GM23338 (cell line): ENCODE data around the gene PARD3. TPM values are rescaled to one million over a fixed set of nuclear protein-coding genes. Genes with fewer than 3 reads are reported as not detected.

Experiments
- ATAC-seq: fragments of 200-7000 bp; cut with Tn5 transposase; 3 replicates; pipeline ENCODE4 v1.9.1; 2020
- DNase-seq: peaks from one replicate; pipeline ENCODE4 v3.0.0-alpha.2; 2015; ENCODE audit warnings: low spot score
- H2AFZ ChIP-seq: fragments of 200-600 bp; sonication (generic); 2 replicates; pipeline ENCODE4 v1.8.0; 2016; ENCODE audit warnings: antibody characterized with exemption, mild to moderate bottlenecking, moderate library complexity
- H3F3A ChIP-seq: fragments of 200-600 bp; sonication (generic); replicated peaks from 2 replicates; pipeline ENCODE4 v1.8.0; 2017; ENCODE audit warnings: antibody characterized with exemption, mixed run types, low read depth
- H3K27ac ChIP-seq: fragments of 200-600 bp; sonication (generic); 2 replicates; pipeline ENCODE4 v1.6.1; 2016; ENCODE audit warnings: low read depth
- H3K27me3 ChIP-seq: fragments of 200-600 bp; sonication (generic); 2 replicates; pipeline ENCODE4 v1.8.0; 2016; ENCODE audit warnings: mild to moderate bottlenecking, mixed run types, moderate library complexity; ENCODE audit not compliant: insufficient read depth
- H3K36me3 ChIP-seq: fragments of 200-600 bp; sonication (generic); 2 replicates; pipeline ENCODE4 v1.8.0; 2016; ENCODE audit warnings: mild to moderate bottlenecking; ENCODE audit not compliant: insufficient read depth
- H3K4me1 ChIP-seq: fragments of 200-600 bp; sonication (generic); 2 replicates; pipeline ENCODE4 v1.8.0; 2016; ENCODE audit warnings: mild to moderate bottlenecking, moderate library complexity; ENCODE audit not compliant: insufficient read depth
- H3K4me2 ChIP-seq: fragments of 200-600 bp; sonication (generic); 2 replicates; pipeline ENCODE4 v1.7.1; 2017; ENCODE audit warnings: mixed run types
- H3K4me3 ChIP-seq: fragments of 200-600 bp; sonication (generic); 2 replicates; pipeline ENCODE4 v1.6.1; 2016; ENCODE audit warnings: mixed run types
- H3K79me2 ChIP-seq: fragments of 200-600 bp; sonication (generic); replicated peaks from 2 replicates; pipeline ENCODE4 v1.8.0; 2017; ENCODE audit warnings: mild to moderate bottlenecking; ENCODE audit not compliant: insufficient read depth
- H3K9me2 ChIP-seq: fragments of 200-600 bp; sonication (generic); 2 replicates; pipeline ENCODE4 v1.8.0; 2017; ENCODE audit not compliant: insufficient read depth
- H4K20me1 ChIP-seq: fragments of 200-600 bp; sonication (generic); replicated peaks from 2 replicates; pipeline ENCODE4 v1.8.0; 2017; ENCODE audit warnings: mild to moderate bottlenecking; ENCODE audit not compliant: insufficient read depth
- H3K27ac Mint-ChIP-seq: 2 replicates; pipeline ENCODE4 v1.8.0; 2020; ENCODE audit warnings: inconsistent platforms, mild to moderate bottlenecking, moderate library complexity, mixed read lengths
- H3K27me3 Mint-ChIP-seq: 3 replicates; pipeline ENCODE4 v1.8.0; 2022; ENCODE audit warnings: low read depth, mild to moderate bottlenecking, moderate library complexity, mixed read lengths, inconsistent platforms; ENCODE audit not compliant: insufficient read depth, poor library complexity
- H3K36me3 Mint-ChIP-seq: 3 replicates; pipeline ENCODE4 v1.8.0; 2021; ENCODE audit warnings: low read depth, mild to moderate bottlenecking, inconsistent platforms, moderate library complexity, mixed read lengths
- H3K4me1 Mint-ChIP-seq: 3 replicates; pipeline ENCODE4 v1.8.0; 2020; ENCODE audit warnings: mild to moderate bottlenecking, inconsistent platforms, mixed read lengths
- H3K4me3 Mint-ChIP-seq: 3 replicates; pipeline ENCODE4 v1.8.0; 2021; ENCODE audit warnings: moderate library complexity, mild to moderate bottlenecking, inconsistent platforms, mixed read lengths
- H3K9me3 Mint-ChIP-seq: 3 replicates; pipeline ENCODE4 v1.8.0; 2020; ENCODE audit warnings: moderate library complexity, mild to moderate bottlenecking, inconsistent platforms, mixed read lengths
- CREB1 ChIP-seq: fragments of 250-450 bp; sonication (Bioruptor Pico); IDR thresholded peaks from 2 replicates; pipeline ENCODE4 v1.5.0; 2020; ENCODE audit warnings: low read depth, mild to moderate bottlenecking, moderate library complexity
- CTCF ChIP-seq, 2 experiments: fragments of 200-600 bp in 1 of 2; sonication (generic) in 1 of 2; conservative IDR thresholded peaks; 2 replicates each; pipeline versions ENCODE4 v1.5.1 to v1.6.1; 2016 to 2017; ENCODE audit warnings: antibody characterized with exemption in 2 of 2, low read depth in 2 of 2, mild to moderate bottlenecking in 2 of 2, moderate library complexity in 1 of 2
- EZH2 ChIP-seq: fragments of 200-600 bp; sonication (generic); IDR thresholded peaks from one replicate; pipeline ENCODE4 v1.8.0; 2017; ENCODE audit warnings: antibody characterized with exemption, mild to moderate bottlenecking, low read depth; ENCODE audit not compliant: unreplicated experiment
- EZH2phosphoT487 ChIP-seq: fragments of 200-600 bp; sonication (generic); IDR thresholded peaks from one replicate; pipeline ENCODE4 v1.8.1; 2018; ENCODE audit warnings: antibody characterized with exemption; ENCODE audit not compliant: unreplicated experiment
- JUNB ChIP-seq: IDR thresholded peaks from one replicate; pipeline ENCODE4 v1.6.1; 2016; ENCODE audit warnings: antibody characterized with exemption; ENCODE audit not compliant: unreplicated experiment
- NANOG ChIP-seq: IDR thresholded peaks from 2 replicates; pipeline ENCODE4 v1.6.1; 2016; ENCODE audit warnings: antibody characterized with exemption, borderline replicate concordance
- POLR2AphosphoS5 ChIP-seq: IDR thresholded peaks from 2 replicates; pipeline ENCODE4 v1.6.1; 2016; ENCODE audit warnings: antibody characterized with exemption, low read depth
- REST ChIP-seq: IDR thresholded peaks from one replicate; pipeline ENCODE4 v1.6.1; 2018; ENCODE audit warnings: antibody characterized with exemption; ENCODE audit not compliant: unreplicated experiment
- STAT1 ChIP-seq: IDR thresholded peaks from one replicate; pipeline ENCODE4 v1.6.1; 2016; ENCODE audit warnings: antibody characterized with exemption; ENCODE audit not compliant: unreplicated experiment
- ZNF114 ChIP-seq: fragments of 250-450 bp; sonication (Bioruptor Pico); IDR thresholded peaks from 2 replicates; pipeline ENCODE4 v1.5.0; 2020; ENCODE audit warnings: mild to moderate bottlenecking, moderate library complexity
- ZNF331 ChIP-seq: fragments of 250-450 bp; sonication (Bioruptor Pico); IDR thresholded peaks from 2 replicates; pipeline ENCODE4 v1.5.0; 2020; ENCODE audit warnings: low read depth, mild to moderate bottlenecking, moderate library complexity
- polyA plus RNA-seq: library from polyadenylated mRNA; unstranded; fragments of >200 nt; fragmentation: Nextera tagmentation; extraction: Ambion mirVana; gene quantifications from 2 replicates; pipeline ENCODE4 v1.2.1, GENCODE V29; 2016
- total RNA-seq: library from RNA; depleted of rRNA; stranded (reverse); fragments of >200 nt; shearing (Covaris generic); gene quantifications from 2 replicates; pipeline ENCODE4 v1.2.3, GENCODE V29; 2014
- TF ChIP-seq, protein P1 (sequence below): fragments of 250-450 bp; sonication (Bioruptor Pico); IDR thresholded peaks from 2 replicates; pipeline ENCODE4 v1.5.0; 2020; ENCODE audit warnings: mild to moderate bottlenecking, moderate library complexity
- TF ChIP-seq, protein P2 (sequence below): IDR thresholded peaks from 2 replicates; pipeline ENCODE4 v1.6.1; 2016; ENCODE audit warnings: antibody characterized with exemption

PARD3 gene
- total and polyA plus RNA-seq, 2 experiments from 2014 or later, result 30.2 to 51.4 TPM

DNA sequence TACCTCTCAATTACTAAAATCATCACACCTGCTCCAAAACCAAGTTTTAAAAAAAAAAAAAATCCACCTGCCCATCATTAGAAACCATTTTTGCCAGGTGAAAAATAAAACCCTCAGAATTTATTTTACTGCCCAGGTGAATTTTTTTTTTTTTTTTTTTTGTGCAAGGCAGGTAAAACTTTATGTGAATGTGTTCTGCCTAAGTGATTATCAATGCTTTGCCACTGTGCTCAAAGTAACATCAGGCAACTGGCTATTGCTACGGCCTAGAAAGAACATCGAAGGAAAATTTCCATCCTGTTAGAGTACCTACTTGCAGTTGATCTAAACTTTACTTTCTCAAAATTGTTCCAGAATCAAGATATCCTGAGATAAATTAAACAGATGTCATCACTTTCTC is 512.1 kb downstream of the PARD3 start:
- H3K4me1 ChIP-seq, result no peaks in the 10 kb centered on the region
- H3F3A ChIP-seq, result no peaks in the 10 kb centered on the region
- no peaks in the 10 kb centered on the region for H3K36me3 Mint-ChIP-seq
- H3K36me3 ChIP-seq, result no peaks in the 10 kb centered on the region
- H3K4me2 ChIP-seq, result no peak overlapping the region
- DNase-seq (no peak), ATAC-seq (no peak)
- H3K4me1 Mint-ChIP-seq, result peaks cover 15% of the 10 kb centered on the region
- no peak overlapping the region for H3K4me3 ChIP-seq
- TF ChIP-seq ZNF114 (CRISPR knock-in tag) (no peak), EZH2phosphoT487 (no peak), JUNB (no peak), STAT1 (no peak), POLR2AphosphoS5 (no peak), ZNF331 (no peak), CTCF (conservative IDR thresholded peaks at IDR 0.05; ENCODE audit: low read depth in 2 of 2) (no peak), CREB1 (CRISPR knock-in tag) (no peak), NANOG (no peak), REST (no peak), EZH2 (no peak)
- TF ChIP-seq, protein P1, sequence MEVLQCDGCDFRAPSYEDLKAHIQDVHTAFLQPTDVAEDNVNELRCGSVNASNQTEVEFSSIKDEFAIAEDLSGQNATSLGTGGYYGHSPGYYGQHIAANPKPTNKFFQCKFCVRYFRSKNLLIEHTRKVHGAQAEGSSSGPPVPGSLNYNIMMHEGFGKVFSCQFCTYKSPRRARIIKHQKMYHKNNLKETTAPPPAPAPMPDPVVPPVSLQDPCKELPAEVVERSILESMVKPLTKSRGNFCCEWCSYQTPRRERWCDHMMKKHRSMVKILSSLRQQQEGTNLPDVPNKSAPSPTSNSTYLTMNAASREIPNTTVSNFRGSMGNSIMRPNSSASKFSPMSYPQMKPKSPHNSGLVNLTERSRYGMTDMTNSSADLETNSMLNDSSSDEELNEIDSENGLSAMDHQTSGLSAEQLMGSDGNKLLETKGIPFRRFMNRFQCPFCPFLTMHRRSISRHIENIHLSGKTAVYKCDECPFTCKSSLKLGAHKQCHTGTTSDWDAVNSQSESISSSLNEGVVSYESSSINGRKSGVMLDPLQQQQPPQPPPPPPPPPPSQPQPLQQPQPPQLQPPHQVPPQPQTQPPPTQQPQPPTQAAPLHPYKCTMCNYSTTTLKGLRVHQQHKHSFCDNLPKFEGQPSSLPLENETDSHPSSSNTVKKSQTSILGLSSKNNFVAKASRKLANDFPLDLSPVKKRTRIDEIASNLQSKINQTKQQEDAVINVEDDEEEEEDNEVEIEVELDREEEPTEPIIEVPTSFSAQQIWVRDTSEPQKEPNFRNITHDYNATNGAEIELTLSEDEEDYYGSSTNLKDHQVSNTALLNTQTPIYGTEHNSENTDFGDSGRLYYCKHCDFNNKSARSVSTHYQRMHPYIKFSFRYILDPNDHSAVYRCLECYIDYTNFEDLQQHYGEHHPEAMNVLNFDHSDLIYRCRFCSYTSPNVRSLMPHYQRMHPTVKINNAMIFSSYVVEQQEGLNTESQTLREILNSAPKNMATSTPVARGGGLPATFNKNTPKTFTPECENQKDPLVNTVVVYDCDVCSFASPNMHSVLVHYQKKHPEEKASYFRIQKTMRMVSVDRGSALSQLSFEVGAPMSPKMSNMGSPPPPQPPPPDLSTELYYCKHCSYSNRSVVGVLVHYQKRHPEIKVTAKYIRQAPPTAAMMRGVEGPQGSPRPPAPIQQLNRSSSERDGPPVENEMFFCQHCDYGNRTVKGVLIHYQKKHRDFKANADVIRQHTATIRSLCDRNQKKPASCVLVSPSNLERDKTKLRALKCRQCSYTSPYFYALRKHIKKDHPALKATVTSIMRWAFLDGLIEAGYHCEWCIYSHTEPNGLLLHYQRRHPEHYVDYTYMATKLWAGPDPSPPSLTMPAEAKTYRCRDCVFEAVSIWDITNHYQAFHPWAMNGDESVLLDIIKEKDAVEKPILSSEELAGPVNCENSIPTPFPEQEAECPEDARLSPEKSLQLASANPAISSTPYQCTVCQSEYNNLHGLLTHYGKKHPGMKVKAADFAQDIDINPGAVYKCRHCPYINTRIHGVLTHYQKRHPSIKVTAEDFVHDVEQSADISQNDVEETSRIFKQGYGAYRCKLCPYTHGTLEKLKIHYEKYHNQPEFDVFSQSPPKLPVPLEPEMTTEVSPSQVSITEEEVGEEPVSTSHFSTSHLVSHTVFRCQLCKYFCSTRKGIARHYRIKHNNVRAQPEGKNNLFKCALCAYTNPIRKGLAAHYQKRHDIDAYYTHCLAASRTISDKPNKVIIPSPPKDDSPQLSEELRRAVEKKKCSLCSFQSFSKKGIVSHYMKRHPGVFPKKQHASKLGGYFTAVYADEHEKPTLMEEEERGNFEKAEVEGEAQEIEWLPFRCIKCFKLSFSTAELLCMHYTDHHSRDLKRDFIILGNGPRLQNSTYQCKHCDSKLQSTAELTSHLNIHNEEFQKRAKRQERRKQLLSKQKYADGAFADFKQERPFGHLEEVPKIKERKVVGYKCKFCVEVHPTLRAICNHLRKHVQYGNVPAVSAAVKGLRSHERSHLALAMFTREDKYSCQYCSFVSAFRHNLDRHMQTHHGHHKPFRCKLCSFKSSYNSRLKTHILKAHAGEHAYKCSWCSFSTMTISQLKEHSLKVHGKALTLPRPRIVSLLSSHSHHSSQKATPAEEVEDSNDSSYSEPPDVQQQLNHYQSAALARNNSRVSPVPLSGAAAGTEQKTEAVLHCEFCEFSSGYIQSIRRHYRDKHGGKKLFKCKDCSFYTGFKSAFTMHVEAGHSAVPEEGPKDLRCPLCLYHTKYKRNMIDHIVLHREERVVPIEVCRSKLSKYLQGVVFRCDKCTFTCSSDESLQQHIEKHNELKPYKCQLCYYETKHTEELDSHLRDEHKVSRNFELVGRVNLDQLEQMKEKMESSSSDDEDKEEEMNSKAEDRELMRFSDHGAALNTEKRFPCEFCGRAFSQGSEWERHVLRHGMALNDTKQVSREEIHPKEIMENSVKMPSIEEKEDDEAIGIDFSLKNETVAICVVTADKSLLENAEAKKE, result no peak
- TF ChIP-seq, protein P2, sequence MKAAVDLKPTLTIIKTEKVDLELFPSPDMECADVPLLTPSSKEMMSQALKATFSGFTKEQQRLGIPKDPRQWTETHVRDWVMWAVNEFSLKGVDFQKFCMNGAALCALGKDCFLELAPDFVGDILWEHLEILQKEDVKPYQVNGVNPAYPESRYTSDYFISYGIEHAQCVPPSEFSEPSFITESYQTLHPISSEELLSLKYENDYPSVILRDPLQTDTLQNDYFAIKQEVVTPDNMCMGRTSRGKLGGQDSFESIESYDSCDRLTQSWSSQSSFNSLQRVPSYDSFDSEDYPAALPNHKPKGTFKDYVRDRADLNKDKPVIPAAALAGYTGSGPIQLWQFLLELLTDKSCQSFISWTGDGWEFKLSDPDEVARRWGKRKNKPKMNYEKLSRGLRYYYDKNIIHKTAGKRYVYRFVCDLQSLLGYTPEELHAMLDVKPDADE, result no peak
- H3K4me3 Mint-ChIP-seq, result no peak overlapping the region
- H3K27ac Mint-ChIP-seq, result 0 out of 2 replicates have a peak overlapping the region, but pooled peaks have one; percentile 43
- no peak overlapping the region for H2AFZ ChIP-seq
- H4K20me1 ChIP-seq, result no peaks in the 10 kb centered on the region
- no peak overlapping the region for H3K27ac ChIP-seq
- H3K27me3 Mint-ChIP-seq, result peaks cover 7% of the 10 kb centered on the region
- H3K27me3 ChIP-seq, result no peaks in the 10 kb centered on the region
- H3K9me3 Mint-ChIP-seq, result no peaks in the 10 kb centered on the region; the same call in 2 of the 3 replicates
- H3K79me2 ChIP-seq, result no peaks in the 10 kb centered on the region
- H3K9me2 ChIP-seq, result no peaks in the 10 kb centered on the region
